T-helper 1 cell treated with Interleukin-12 subunit alpha and Interleukin-12 subunit beta and Interleukin-4 antibody, amounts not matched to agents 30 μg/mL and 1 μg/mL, for 36 hours (primary cell): Measurements from ENCODE around the gene BMPER.

Source experiments
- H3K27ac Mint-ChIP-seq: one replicate; pipeline ENCODE4 v1.8.0; 2021; ENCODE audit warnings: mild to moderate bottlenecking, mixed read lengths
- H3K27me3 Mint-ChIP-seq: one replicate; pipeline ENCODE4 v1.8.0; 2021; ENCODE audit warnings: low read depth, mixed read lengths
- H3K36me3 Mint-ChIP-seq: one replicate; pipeline ENCODE4 v1.8.0; 2021; ENCODE audit warnings: low read depth, mixed read lengths
- H3K4me1 Mint-ChIP-seq: one replicate; pipeline ENCODE4 v1.8.0; 2021; ENCODE audit warnings: low read depth, mixed read lengths
- H3K4me3 Mint-ChIP-seq: one replicate; pipeline ENCODE4 v1.8.0; 2021; ENCODE audit warnings: mild to moderate bottlenecking, moderate library complexity, mixed read lengths
- H3K9me3 Mint-ChIP-seq: one replicate; pipeline ENCODE4 v1.8.0; 2021; ENCODE audit warnings: mixed read lengths

The BMPER gene

DNA sequence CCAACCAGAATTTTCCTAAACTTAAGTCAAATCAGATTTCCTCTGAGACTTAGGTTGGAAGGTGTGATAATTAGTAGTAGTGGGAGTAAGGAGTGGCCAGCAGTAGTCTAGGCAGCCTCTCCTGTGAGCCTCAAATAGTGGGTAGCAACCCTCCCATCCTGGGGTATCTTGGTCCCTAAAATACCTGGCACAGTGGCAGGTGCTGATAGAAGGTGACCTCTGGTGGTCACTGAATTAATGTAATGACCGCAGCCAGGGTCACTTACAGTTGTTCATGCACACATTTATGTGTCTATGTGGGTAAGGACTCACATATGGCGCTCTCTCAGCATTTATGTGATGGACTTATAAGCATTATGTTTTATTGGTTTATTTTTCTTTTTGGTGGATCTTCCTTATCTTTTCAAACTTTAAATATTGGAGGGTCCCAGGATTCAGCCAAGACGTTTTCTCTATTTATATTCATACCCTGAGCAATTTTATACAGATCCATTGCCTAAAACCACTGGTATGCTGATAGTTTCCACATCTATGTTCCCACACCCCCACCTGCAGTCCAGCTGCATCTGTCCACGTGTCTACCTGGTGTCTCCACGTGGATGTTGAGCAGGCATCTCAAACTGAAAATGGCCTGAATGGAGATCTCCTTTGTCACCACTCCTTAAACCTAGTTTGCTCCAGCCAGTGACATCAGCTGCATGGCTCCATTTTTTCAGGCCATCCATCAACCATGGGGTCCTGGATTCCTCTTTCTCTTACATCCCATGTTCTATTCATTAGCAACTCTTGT, 18.3 kb downstream of the BMPER start:
- Mint-ChIP-seq H3K9me3 (no peaks in the 10 kb centered on the region), H3K27ac (no peak overlapping the region), H3K4me3 (no peak overlapping the region), H3K36me3 (no peaks in the 10 kb centered on the region), H3K4me1 (no peaks in the 10 kb centered on the region), H3K27me3 (peaks cover 5% of the 10 kb centered on the region)

DNA sequence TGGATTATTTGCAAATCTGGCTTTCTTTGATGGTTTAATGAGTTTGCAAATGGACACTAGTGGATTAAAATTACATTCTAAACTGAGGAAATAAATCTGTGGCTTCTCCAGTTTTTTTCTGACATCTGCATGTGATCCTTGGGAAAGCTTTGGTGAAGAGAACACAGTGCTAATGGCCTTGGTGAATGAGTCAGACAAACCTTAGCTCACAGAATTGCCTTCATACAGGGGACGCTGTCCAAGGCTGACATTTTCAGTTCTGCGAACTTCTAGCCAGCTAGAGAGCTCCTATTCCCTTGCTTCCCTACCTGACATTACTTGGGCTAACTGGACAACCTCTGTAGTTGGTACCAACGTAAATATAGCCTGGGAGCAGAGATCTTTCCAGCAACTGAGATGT, 21.2 kb downstream of the BMPER start:
- H3K27me3 Mint-ChIP-seq, result peaks cover 8% of the 10 kb centered on the region
- H3K4me3 Mint-ChIP-seq, result no peak overlapping the region
- no peaks in the 10 kb centered on the region for H3K9me3 Mint-ChIP-seq
- no peak overlapping the region for H3K27ac Mint-ChIP-seq
- H3K4me1 Mint-ChIP-seq, result no peaks in the 10 kb centered on the region
- no peaks in the 10 kb centered on the region for H3K36me3 Mint-ChIP-seq

GRCh38 chr7:33928986-33929385, 23.6 kb downstream of the BMPER start:
- Mint-ChIP-seq H3K27ac (no peak overlapping the region), H3K9me3 (no peaks in the 10 kb centered on the region), H3K27me3 (peaks cover 8% of the 10 kb centered on the region), H3K4me1 (no peaks in the 10 kb centered on the region), H3K36me3 (no peaks in the 10 kb centered on the region), H3K4me3 (no peak overlapping the region)

DNA sequence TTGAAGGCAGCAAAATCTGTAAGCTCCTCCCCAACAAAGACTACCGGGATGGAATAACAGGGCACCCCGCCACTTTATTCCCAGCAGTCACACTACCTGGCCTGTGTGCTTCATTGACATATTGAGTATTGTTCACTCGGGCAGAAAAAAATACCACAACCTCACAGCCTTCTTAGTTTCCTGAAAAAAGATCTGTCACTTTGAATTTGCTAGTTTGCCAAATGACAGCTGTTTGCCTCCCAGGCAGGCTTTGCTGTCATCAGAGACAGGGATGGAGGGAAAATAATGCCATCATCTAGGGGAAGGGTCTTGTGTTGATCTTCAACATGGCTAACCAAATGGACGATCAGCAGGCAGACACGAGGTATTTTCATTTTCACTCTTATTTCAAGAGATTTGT, 26.9 kb downstream of the BMPER start:
- H3K9me3 Mint-ChIP-seq, result no peaks in the 10 kb centered on the region
- H3K27ac Mint-ChIP-seq, result no peak overlapping the region
- H3K4me3 Mint-ChIP-seq, result no peak overlapping the region
- no peaks in the 10 kb centered on the region for H3K4me1 Mint-ChIP-seq
- no peaks in the 10 kb centered on the region for H3K36me3 Mint-ChIP-seq
- H3K27me3 Mint-ChIP-seq, result peaks cover 8% of the 10 kb centered on the region

DNA sequence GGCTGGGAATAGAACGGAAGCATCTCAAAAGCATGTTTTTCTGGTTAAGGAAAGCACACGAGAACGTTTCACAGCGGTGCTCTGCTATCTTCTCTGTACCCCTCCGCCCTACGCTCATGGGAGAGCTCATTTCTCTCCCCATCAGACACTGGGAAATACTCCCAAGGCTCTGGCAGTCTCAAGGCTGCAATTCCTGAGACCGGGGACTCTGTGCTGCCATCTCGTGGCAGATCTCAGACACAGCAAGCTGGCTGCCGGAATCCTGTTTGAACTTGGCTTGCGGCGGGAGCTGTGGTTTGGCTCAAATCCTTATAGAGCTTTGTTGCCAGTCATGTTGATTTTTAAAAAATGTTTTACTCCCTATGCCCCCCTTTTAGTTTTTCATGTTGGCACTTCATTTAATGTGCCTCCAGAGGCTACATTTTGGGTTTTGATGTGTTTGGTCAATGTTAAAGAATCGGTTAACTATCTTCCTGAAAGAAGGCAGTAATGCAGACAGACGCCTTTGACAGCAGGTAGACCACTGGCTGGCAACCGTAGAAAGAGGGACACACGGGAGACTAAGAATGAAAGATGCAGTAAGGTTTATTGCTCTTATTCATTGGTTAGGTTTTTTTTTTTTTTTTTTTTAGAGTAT, 27.6 kb downstream of the BMPER start:
- Mint-ChIP-seq H3K4me1 (no peaks in the 10 kb centered on the region), H3K27me3 (peaks cover 8% of the 10 kb centered on the region), H3K9me3 (no peaks in the 10 kb centered on the region), H3K36me3 (no peaks in the 10 kb centered on the region), H3K4me3 (no peak overlapping the region), H3K27ac (no peak overlapping the region)

- Mint-ChIP-seq H3K4me1 (no peaks in the 10 kb centered on the region), H3K27me3 (peaks cover 8% of the 10 kb centered on the region), H3K4me3 (no peak overlapping the region), H3K27ac (no peak overlapping the region), H3K36me3 (no peaks in the 10 kb centered on the region), H3K9me3 (no peaks in the 10 kb centered on the region)
Observed at GRCh38 chr7:33933611-33934281, 28.4 kb downstream of the BMPER start.

DNA sequence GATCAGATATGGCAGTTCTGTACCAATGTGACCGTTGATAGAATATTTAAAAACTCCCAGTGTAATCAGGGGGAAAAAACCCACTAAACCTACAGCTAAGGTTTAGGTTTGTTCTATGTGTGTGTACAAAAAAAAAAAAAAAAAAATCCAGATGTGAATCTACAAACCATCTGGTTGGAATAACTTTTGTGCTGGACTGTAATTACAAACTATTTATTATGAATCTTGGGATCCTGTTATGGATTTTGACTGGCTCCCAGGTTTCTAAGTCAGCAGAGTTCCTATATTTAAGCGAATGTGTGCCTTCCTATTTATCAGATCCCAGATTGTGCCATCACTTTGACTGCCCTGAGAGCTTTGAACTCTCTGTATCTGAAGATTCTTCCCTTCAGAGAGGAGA, 29.1 kb downstream of the BMPER start:
- H3K9me3 Mint-ChIP-seq, result no peaks in the 10 kb centered on the region
- H3K4me1 Mint-ChIP-seq, result no peaks in the 10 kb centered on the region
- H3K36me3 Mint-ChIP-seq, result no peaks in the 10 kb centered on the region
- H3K27me3 Mint-ChIP-seq, result peaks cover 8% of the 10 kb centered on the region
- no peak overlapping the region for H3K27ac Mint-ChIP-seq
- no peak overlapping the region for H3K4me3 Mint-ChIP-seq

DNA sequence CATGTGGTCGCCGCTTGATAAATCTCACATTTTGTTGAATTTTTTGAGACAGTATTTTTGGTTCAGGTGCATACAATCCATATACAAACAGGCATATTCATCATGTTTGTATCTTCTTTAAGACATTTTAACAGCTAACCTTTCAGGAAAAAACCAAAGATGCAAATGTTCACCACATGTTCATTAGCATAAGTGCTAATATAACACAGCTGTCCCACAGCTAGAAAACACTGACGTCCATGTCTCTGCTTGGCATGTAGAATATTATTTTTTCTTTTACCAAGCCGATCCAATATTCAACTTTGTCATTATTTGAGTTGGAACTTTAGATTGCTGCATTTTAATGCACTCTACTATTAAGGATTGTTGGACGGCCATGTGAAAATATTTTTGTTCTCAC, 31.2 kb downstream of the BMPER start:
- Mint-ChIP-seq H3K4me3 (no peak overlapping the region), H3K27me3 (peaks cover 5% of the 10 kb centered on the region), H3K4me1 (no peaks in the 10 kb centered on the region), H3K9me3 (no peaks in the 10 kb centered on the region), H3K27ac (no peak overlapping the region), H3K36me3 (no peaks in the 10 kb centered on the region)

GRCh38 chr7:33937871-33938270, 32.5 kb downstream of the BMPER start:
- Mint-ChIP-seq H3K27ac (no peak overlapping the region), H3K4me1 (no peaks in the 10 kb centered on the region), H3K27me3 (peaks cover 3% of the 10 kb centered on the region), H3K4me3 (no peak overlapping the region), H3K36me3 (no peaks in the 10 kb centered on the region), H3K9me3 (no peaks in the 10 kb centered on the region)

DNA sequence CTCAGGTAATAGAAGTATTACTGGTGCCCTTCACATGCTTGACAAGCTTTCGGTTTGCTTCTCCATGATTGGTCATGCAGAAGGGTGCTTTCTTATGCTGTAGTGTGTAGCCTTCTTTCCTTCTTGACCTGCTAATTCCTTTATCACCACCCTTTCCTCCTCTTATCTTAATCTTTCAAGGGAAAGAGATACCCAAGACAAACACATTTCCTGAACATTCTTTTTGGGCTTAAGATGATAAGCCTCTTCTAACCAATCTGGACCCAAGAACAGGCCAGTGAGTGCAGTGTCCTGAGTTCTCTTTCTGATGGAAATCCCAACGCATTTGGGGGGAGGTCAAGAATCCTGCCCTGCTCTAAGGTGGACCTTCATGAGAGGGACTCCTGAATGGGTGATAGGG, 33.8 kb downstream of the BMPER start:
- Mint-ChIP-seq H3K9me3 (no peaks in the 10 kb centered on the region), H3K27ac (no peak overlapping the region), H3K4me1 (no peaks in the 10 kb centered on the region), H3K27me3 (no peaks in the 10 kb centered on the region), H3K36me3 (no peaks in the 10 kb centered on the region), H3K4me3 (no peak overlapping the region)

DNA sequence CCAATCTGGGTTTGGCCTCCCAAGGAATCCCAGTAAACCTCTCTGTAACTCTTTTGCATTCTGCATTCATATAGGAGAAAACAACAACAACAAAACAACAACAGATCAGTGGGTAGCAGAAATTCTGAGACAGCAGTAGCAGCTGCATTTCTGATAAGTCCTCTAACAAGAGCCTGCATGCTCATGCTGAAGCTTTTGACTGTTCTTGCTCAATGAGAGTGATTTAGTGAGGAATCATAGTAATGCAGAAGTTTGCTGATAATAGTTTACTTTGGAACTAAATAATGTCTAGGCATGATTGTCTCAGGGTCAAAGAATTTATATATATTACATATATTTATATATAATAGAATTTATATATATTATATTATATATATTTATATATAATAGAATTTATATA, 35.2 kb downstream of the BMPER start:
- no peaks in the 10 kb centered on the region for H3K27me3 Mint-ChIP-seq
- H3K4me3 Mint-ChIP-seq, result no peak overlapping the region
- H3K9me3 Mint-ChIP-seq, result no peaks in the 10 kb centered on the region
- no peaks in the 10 kb centered on the region for H3K4me1 Mint-ChIP-seq
- H3K36me3 Mint-ChIP-seq, result no peaks in the 10 kb centered on the region
- no peak overlapping the region for H3K27ac Mint-ChIP-seq

DNA sequence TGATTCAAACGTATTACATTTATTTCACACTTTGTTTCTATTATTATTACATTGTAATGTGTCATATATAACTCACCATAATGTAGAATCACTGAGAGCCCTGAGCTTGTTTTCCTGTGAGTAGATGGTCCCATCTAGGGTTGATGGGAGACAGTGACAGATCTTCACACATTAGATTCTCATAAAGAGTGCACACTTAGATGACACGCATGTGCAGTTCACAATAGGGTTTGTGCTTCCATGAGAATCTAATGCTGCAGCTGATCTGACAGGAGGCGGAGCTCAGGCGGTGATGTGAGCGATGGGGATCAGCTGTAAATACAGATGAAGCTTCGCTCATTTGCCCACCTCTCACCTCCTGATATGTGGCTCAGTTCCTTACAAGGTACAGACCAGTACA, 36.1 kb downstream of the BMPER start:
- Mint-ChIP-seq H3K36me3 (no peaks in the 10 kb centered on the region), H3K4me3 (no peak overlapping the region), H3K27me3 (no peaks in the 10 kb centered on the region), H3K4me1 (no peaks in the 10 kb centered on the region), H3K27ac (no peak overlapping the region), H3K9me3 (no peaks in the 10 kb centered on the region)

DNA sequence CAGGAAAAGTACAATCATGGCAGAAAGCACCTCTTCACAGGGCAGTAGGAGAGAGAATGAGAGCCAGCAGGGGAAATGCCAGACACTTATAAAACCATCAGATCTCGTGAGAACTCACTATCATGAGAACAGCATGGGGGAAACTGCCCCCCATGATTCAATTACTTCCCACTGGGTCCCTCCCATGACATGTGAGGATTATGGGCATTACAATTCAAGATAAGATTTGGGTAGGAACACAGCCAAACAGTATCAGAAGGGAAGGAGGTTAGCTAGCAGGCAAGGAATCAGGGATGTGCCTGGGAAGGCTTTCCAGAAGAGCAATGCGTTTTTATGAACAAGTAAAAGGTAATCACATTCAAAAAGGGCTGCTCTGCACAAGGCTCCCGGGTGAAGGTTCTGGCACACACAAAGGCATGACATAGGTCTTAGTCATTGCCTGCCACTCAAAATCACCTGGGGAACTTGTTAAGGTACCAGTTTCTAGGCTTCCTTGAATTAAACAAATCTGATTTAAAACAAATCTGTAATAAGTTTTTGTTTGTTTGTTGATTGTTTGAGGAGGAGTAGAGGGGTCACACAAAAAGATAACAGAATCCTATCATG, 40.9 kb downstream of the BMPER start:
- no peak overlapping the region for H3K27ac Mint-ChIP-seq

DNA sequence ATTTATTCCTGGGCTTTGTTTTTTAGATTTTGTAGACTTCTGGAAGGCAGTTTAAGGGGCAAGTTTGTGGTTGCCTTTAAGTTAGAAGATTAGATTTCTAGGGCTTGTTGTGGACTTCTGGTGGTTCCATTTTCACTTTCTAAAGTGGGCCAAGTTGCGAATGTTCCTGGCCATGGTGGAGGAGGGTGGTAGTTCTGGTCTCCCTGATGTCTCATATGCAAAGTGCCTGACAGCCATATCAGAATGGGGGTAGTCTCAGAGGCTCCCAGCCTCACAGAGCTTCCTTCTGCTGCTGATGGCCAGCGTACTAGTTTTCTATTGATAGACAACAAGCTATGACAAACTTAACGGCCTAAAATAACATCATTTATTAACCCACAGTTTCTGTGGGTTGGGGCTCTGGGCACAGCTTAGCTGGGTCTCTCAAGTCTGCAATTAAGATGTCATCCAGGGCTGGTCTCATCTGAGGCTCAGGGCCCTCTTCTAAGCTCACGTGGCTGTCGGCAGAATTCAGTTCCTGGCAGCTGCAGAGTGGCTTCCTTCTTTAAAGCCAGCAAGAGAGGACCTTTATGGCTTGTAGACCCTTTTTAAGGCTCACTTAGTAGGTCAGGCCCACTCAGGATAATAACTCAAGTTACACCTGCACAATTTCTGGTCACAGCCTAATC, 44.8 kb downstream of the BMPER start:
- Mint-ChIP-seq H3K9me3 (no peaks in the 10 kb centered on the region), H3K4me1 (no peaks in the 10 kb centered on the region), H3K27me3 (no peaks in the 10 kb centered on the region), H3K27ac (no peak overlapping the region), H3K4me3 (no peak overlapping the region), H3K36me3 (no peaks in the 10 kb centered on the region)

More for the DNA sequence above, 40.9 kb downstream of the BMPER start:
- Mint-ChIP-seq H3K9me3 (no peaks in the 10 kb centered on the region), H3K36me3 (no peaks in the 10 kb centered on the region), H3K4me3 (no peak overlapping the region), H3K27me3 (no peaks in the 10 kb centered on the region), H3K4me1 (no peaks in the 10 kb centered on the region)
